HCT116 (cell line): ENCODE results near the gene CCND1. TPM values are rescaled to one million over a fixed set of nuclear protein-coding genes. Genes with fewer than 3 reads are reported as not detected.

ENCODE experiments used
- ATAC-seq: fragments of 200-7000 bp; cut with Tn5 transposase; 2 replicates; pipeline ENCODE4 v1.9.1; 2020; ENCODE audit warnings: mild to moderate bottlenecking, moderate library complexity
- BruUV-seq: library from RNA; stranded (reverse); fragments of 400-500 nt; replicated peaks from 2 replicates; lab custom pipeline; 2021; lab: Mats Ljungman, UMichigan
- CTCF ChIA-PET: fragments of 300-600 bp; sonication (Branson Sonifier 250); formaldehyde crosslinking; loops from one replicate; lab custom pipeline; 2021; ENCODE audit warnings: antibody characterized with exemption; lab: Charles Lee
- POLR2A ChIA-PET: fragments of 300-600, 350-600 bp; sonication (Branson Sonifier 250); formaldehyde crosslinking; loops from one replicate; lab custom pipeline; 2021; ENCODE audit warnings: antibody characterized with exemption; lab: Charles Lee
- RAD21 ChIA-PET, 2 experiments: fragments of 300-600 bp; sonication (Branson Sonifier 250); formaldehyde crosslinking; loops; one replicate each; lab custom pipeline; 2023; ENCODE audit warnings: low total read pairs in 2 of 2; ENCODE audit not compliant: uncharacterized antibody in 2 of 2, unreplicated experiment in 2 of 2, low non-redundant PET in 1 of 2; lab: Charles Lee
- DNase-seq: peaks from one replicate; pipeline ENCODE4 v3.0.0-alpha.2; 2010; ENCODE audit warnings: low read depth, low spot score
- H2AFZ ChIP-seq: fragments of 200-600 bp; shearing (Covaris generic), sonication (generic); 2 replicates; pipeline ENCODE4 v1.6.1; 2017; ENCODE audit warnings: low read depth, mixed run types, mixed read lengths, antibody characterized with exemption, low read length; ENCODE audit not compliant: poor library complexity, severe bottlenecking
- H3K27ac ChIP-seq: 2 replicates; pipeline ENCODE4 v1.5.1; 2012; ENCODE audit warnings: low read depth, low read length
- H3K27me3 ChIP-seq: fragments of 200-600 bp; sonication (generic); 2 replicates; pipeline ENCODE4 v1.6.1; 2016; ENCODE audit warnings: mixed run types, low read length, mixed read lengths; ENCODE audit not compliant: insufficient read depth
- H3K36me3 ChIP-seq, 2 experiments: fragments of 200-500 bp in 1 of 2; fragments of 200-600 bp in 1 of 2; sonication (Bioruptor generic) in 1 of 2; sonication (generic) in 1 of 2; 2 replicates each; pipeline versions ENCODE4 v1.5.1 to v1.6.1; 2014 to 2016; ENCODE audit warnings: low read length in 2 of 2, inconsistent platforms in 1 of 2, mixed read lengths in 1 of 2, mixed run types in 1 of 2; ENCODE audit not compliant: insufficient read depth in 2 of 2, control insufficient read depth in 1 of 2
- H3K4me1 ChIP-seq, 2 experiments: fragments of 200-600 bp in 1 of 2; sonication (generic) in 1 of 2; 2 replicates each; pipeline versions ENCODE4 v1.5.1 to v1.6.1; 2012 to 2017; ENCODE audit warnings: low read length in 2 of 2, inconsistent platforms in 1 of 2, mild to moderate bottlenecking in 1 of 2, mixed read lengths in 1 of 2, mixed run types in 1 of 2, moderate library complexity in 1 of 2; ENCODE audit not compliant: insufficient read depth in 2 of 2, control insufficient read depth in 1 of 2
- H3K4me2 ChIP-seq: fragments of 200-600 bp; sonication (generic); 2 replicates; pipeline ENCODE4 v1.6.1; 2017; ENCODE audit warnings: mixed run types, low read length, mixed read lengths
- H3K4me3 ChIP-seq, 2 experiments: fragments of 200-600 bp in 1 of 2; sonication (generic) in 1 of 2; replicated peaks in 1 of 2; 2 replicates each; pipeline ENCODE4 v1.5.1; 2011 to 2016; ENCODE audit warnings: low read length in 2 of 2, control low read depth in 1 of 2, low read depth in 1 of 2, mild to moderate bottlenecking in 1 of 2, mixed read lengths in 1 of 2, mixed run types in 1 of 2
- H3K79me2 ChIP-seq: fragments of 200-600 bp; sonication (generic); 2 replicates; pipeline ENCODE4 v1.6.1; 2017; ENCODE audit warnings: mild to moderate bottlenecking, mixed run types, low read length, moderate library complexity, mixed read lengths; ENCODE audit not compliant: insufficient read depth
- H3K9ac ChIP-seq: fragments of 200-600 bp; sonication (generic); 2 replicates; pipeline ENCODE4 v1.6.1; 2016; ENCODE audit warnings: low read length, mixed read lengths
- H3K9me2 ChIP-seq: fragments of 200-600 bp; sonication (generic), shearing (Covaris generic); 2 replicates; pipeline ENCODE4 v1.6.1; 2017; ENCODE audit warnings: mixed run types, mild to moderate bottlenecking, moderate library complexity; ENCODE audit not compliant: insufficient read depth
- H3K9me3 ChIP-seq, 2 experiments: fragments of 200-500 bp in 1 of 2; fragments of 200-600 bp in 1 of 2; sonication (Bioruptor generic) in 1 of 2; sonication (generic) in 1 of 2; 2 replicates each; pipeline ENCODE4 v1.6.1; 2014 to 2017; ENCODE audit warnings: low read length in 2 of 2, mixed read lengths in 2 of 2, inconsistent platforms in 1 of 2, low read depth in 1 of 2, mild to moderate bottlenecking in 1 of 2, mixed run types in 1 of 2, moderate library complexity in 1 of 2; ENCODE audit not compliant: control insufficient read depth in 1 of 2, insufficient read depth in 1 of 2
- H4K20me1 ChIP-seq: fragments of 200-600 bp; sonication (generic), shearing (Covaris generic); 2 replicates; pipeline ENCODE4 v1.6.1; 2017; ENCODE audit warnings: mixed run types, mild to moderate bottlenecking, moderate library complexity; ENCODE audit not compliant: insufficient read depth
- CBX3 ChIP-seq: IDR thresholded peaks from 2 replicates; pipeline ENCODE4 v1.6.1; 2012; ENCODE audit warnings: low read depth
- ELF1 ChIP-seq: IDR thresholded peaks from 2 replicates; pipeline ENCODE4 v1.6.1; 2012; ENCODE audit warnings: low read depth, borderline replicate concordance
- EZH2 ChIP-seq: fragments of 200-600 bp; sonication (generic); IDR thresholded peaks from 2 replicates; pipeline ENCODE4 v1.6.1; 2017; ENCODE audit warnings: antibody characterized with exemption, mixed run types
- FOSL1 ChIP-seq: IDR thresholded peaks from 2 replicates; pipeline ENCODE4 v1.6.1; 2012; ENCODE audit warnings: low read depth
- POLR2A ChIP-seq: IDR thresholded peaks from 2 replicates; pipeline ENCODE4 v1.7.0; 2011; ENCODE audit warnings: borderline replicate concordance; ENCODE audit not compliant: insufficient read depth, insufficient read length; ENCODE audit errors: extremely low read depth
- REST ChIP-seq: IDR thresholded peaks from 2 replicates; pipeline ENCODE4 v1.6.1; 2012; ENCODE audit warnings: low read depth
- SRF ChIP-seq: IDR thresholded peaks from 2 replicates; pipeline ENCODE4 v1.6.1; 2012; ENCODE audit warnings: low read depth
- ZFX ChIP-seq: fragments of 450-650 bp; IDR thresholded peaks from 2 replicates; pipeline ENCODE4 v1.6.1; 2017
- intact Hi-C: fragments of 100-400 bp; cut with micrococcal nuclease; formaldehyde crosslinking; loops from 2 replicates; pipeline ENCODE4 v1.10.0; 2022
- total RNA-seq: library from RNA; stranded (reverse); gene quantifications from one replicate; pipeline ENCODE4 v1.2.1, GENCODE V29; 2021; ENCODE audit not compliant: unreplicated experiment

The CCND1 gene
- total RNA-seq, 1 experiment from 2014 or later = 601 TPM

DNA sequence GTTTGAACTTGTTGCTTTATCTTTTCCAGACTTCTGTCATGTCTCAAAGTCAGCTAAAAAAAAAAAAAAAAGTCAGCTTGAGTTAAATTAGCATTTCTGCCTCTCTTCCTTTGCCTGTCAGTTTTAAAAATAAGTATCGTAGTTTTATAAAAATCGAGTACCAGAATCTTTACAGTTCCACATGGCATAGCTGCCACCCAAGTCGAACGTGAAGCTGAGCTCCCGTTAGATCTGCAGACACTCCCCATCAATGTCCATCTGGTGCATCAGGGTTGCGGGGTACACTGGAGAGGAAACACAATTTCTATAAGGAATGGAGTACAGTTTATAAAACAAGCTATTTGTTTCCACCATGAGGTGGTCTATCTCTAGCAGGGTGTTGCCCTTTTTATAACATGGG lies 41.0 kb upstream of the CCND1 start (continued):
- TF ChIP-seq REST = no peak
- TF ChIP-seq SRF = no peak
- TF ChIP-seq ZFX = no peak
- TF ChIP-seq CBX3 = no peak
- TF ChIP-seq, all 23 proteins: peak for 0

DNA sequence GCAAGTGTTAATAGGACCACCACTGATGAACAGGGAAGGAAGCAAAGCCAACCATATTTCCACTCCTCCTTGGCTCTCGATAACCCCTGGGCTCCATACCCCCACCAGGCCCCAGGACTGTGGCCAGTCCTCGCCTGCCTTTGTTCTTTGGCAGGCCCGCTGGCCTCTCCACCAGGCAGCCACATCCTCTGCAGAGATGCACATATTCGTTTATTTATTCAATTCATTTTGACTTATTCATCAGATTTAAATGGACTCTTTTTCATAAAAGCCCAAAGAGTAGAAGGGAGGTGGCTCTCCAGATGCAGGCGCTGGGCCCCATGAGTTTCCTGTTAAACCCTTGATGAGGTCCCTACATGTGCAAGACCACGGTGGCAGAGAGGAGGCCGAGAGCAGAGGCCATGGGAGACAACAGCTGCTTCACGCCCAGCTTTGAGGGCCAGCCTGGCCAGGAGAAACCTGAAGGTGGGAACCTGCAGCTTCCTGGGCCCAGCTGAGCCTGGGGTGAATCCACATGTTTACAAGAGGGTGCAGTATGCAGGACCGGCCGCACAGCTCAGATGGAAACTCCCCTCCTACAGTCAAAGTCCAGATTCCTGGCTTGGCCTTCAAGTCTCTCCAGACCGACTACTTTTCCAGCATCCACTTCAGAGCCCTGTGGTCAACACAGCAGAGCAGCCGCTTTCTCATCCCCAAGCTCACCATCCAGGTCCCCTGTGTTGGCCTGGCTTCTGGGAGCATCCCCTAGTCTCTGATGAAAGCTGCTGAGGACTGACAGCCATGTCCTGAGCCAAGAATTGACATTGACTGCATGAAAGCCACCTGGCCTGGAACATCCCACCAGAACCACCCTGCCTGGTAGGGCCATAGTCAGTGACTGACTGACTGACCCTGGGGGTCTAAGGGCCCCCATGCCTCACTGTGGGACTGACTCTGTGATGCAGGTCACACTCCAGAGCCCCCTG lies 39.7 kb upstream of the CCND1 start:
- H2AFZ ChIP-seq = no peak overlapping the region
- no peaks in the 10 kb centered on the region for H4K20me1 ChIP-seq
- POLR2A ChIA-PET = no interaction called here
- RAD21 ChIA-PET = no interaction called here
- H3K9me3 ChIP-seq = no peaks in the 10 kb centered on the region; a peak in 1 of 4 replicates
- H3K36me3 ChIP-seq = no peaks in the 10 kb centered on the region
- DNase-seq (no peak), ATAC-seq (no peak)
- TF ChIP-seq EZH2 (no peak), CBX3 (no peak), POLR2A (no peak), ELF1 (no peak), SRF (no peak), ZFX (no peak), FOSL1 (no peak)
- no peak overlapping the region for H3K27ac ChIP-seq
- no peak overlapping the region for H3K4me2 ChIP-seq
- intact Hi-C loops = no loop called here
- H3K79me2 ChIP-seq = no peaks in the 10 kb centered on the region
- no peaks in the 10 kb centered on the region for H3K9me2 ChIP-seq
- no peaks in the 10 kb centered on the region for H3K27me3 ChIP-seq
- H3K9ac ChIP-seq = no peak overlapping the region
- no TSS peak for BruUV-seq
- no peak overlapping the region for H3K4me3 ChIP-seq
- CTCF ChIA-PET = no interaction called here
- H3K4me1 ChIP-seq = no peaks in the 10 kb centered on the region
